T-helper 1 cell treated with Interleukin-12 subunit alpha and Interleukin-12 subunit beta and Interleukin-4 antibody, amounts not matched to agents 30 ng/mL and 1 ng/mL, for 36 hours (primary cell): ENCODE measurements around the gene TCF7L2. TPM values are rescaled to one million over a fixed set of nuclear protein-coding genes. Genes with fewer than 3 reads are reported as not detected.

Source experiments
- intact Hi-C: fragments of 100-400 bp; cut with micrococcal nuclease; formaldehyde crosslinking; loops from one replicate; pipeline ENCODE4 v1.15.1; 2024
- total RNA-seq: library from RNA; stranded (reverse); gene quantifications from 2 replicates; pipeline ENCODE4 v1.2.3, GENCODE V29; 2022

TCF7L2 gene
- total RNA-seq, 1 donor from 2014 or later, result 0.59 TPM

GRCh38 chr10:113020838-113021237 is 70.8 kb downstream of the TCF7L2 start:
- intact Hi-C loops, result no loop called here

- intact Hi-C loops, result no loop called here
Observed at GRCh38 chr10:113021268-113022040, 71.4 kb downstream of the TCF7L2 start.

- intact Hi-C loops, result no loop called here
Observed at GRCh38 chr10:113022265-113022664, 72.2 kb downstream of the TCF7L2 start.

DNA sequence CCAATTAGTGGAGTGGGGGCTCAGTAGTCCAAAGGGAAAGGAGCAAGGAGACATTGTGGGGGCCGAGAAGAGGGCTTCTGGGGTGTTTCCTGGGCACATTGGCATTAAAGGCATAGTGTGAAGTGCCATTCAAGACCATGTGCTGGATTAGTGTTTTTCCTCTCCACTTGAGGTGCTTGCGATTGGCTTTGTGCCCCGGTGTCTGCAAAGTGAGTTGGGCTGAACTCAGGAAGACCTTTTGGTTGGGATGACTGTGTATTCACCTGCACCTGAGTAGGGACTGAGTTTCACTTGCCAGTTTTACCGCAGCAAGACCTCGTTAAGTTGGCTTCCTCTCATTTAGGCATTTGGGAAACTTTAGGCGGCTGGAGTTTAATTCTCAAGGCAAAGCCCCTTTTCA is 73.0 kb downstream of the TCF7L2 start:
- intact Hi-C loops, result no loop called here

DNA sequence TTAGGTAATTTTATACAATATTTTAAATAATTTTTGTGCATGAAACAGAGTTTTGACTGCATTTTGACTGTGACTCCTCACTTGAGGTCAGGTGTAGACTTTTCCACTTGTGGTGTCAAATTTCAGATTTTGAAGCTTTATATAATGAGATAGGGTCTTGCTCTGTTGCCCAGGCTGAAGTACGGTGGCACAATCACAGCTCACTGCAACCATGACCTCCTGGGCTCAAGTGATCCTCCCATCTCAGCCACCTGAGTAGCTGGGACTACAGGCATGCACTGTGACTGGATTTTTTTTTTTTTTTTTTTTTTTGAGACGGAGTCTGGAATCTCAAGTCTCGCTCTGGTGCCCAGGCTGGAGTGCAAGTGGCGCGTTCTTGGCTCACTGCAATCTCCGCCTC is 74.9 kb downstream of the TCF7L2 start:
- intact Hi-C loops, result no loop called here

DNA sequence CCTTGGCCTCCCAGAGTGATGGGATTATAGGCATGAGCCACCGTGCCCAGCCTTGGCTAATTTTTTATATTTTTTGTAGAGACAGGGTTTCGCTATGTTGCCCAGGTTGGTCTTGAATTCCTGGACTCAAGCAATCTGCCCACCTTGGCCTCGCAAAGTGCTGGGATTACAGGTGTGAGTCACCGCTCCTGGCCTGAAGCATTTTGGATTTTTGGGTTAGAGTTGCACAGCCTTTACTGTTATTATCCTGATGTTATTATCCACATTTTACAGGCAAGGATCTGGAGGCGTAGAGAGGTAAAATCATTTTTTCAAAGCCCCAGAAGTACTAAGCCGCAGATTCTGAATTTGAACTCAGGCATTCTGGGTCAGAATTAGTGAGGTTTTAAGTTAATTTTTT is 75.4 kb downstream of the TCF7L2 start:
- intact Hi-C loops, result no loop called here

- intact Hi-C loops, result no loop called here
Observed at GRCh38 chr10:113026679-113027078, 76.6 kb downstream of the TCF7L2 start.

DNA sequence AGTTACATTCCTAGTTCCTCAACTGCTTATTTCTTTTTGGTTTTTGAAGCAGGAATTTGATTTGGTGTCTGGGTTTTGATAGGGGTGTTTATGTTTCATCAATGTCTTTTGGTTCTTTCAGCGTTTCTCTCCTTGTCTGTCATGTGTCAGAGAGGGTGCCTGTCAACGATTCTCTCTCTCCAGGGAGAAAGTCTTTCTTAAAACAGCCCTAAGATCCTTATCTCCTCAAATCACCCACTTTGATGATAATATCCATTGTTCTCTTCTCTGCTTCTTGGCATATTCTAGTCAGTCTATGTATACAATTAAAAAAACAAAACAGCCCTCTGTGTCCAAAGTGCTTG is 77.2 kb downstream of the TCF7L2 start:
- intact Hi-C loops, result no loop called here

- intact Hi-C loops, result no loop called here
Observed at GRCh38 chr10:113027574-113028455, 77.8 kb downstream of the TCF7L2 start.

GRCh38 chr10:113028456-113029440 is 78.7 kb downstream of the TCF7L2 start:
- intact Hi-C loops, result no loop called here

- intact Hi-C loops, result no loop called here
Observed at GRCh38 chr10:113030453-113030852, 80.4 kb downstream of the TCF7L2 start.

GRCh38 chr10:113031147-113031546 is 81.1 kb downstream of the TCF7L2 start:
- intact Hi-C loops, result no loop called here

DNA sequence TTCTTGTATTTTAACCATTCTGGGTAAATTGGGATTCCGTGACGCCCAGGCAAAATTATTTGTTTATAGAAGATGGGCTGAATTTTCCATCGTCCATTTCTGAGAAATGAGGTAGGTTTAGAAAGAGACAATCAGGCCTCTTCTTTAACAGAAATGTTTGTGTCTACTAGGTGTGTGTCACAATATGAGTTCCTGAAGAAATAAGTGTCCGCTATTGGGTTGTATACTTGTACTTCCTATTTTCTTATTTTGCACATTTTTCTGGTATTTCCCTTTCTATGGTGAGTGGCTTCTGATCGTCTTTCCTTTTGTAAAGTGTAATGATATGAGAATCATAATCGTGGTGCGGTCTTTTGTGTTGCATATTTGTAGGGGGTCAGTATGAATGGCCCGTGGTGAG is 83.9 kb downstream of the TCF7L2 start:
- intact Hi-C loops, result no loop called here

GRCh38 chr10:113035732-113036312 is 85.8 kb downstream of the TCF7L2 start:
- intact Hi-C loops, result no loop called here

DNA sequence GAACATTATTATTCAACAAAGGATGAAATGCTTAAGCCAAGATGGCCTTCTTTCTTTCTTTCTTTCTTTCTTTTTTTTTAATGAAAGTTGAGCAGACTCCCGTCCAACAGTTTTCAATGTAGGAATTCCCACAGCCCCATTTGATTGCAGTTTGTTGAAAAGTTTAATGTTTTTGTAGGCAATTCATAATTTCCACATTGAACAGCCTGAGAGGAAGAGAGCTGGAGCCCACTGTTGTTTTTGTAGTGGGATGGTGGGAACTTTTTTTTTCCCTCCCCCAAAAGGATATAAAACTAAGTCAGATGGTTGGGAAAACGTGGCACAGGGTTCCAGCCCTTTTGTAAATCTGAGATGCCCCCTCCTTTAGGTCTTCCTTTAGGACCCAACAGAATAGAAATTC is 86.6 kb downstream of the TCF7L2 start:
- intact Hi-C loops, result no loop called here

GRCh38 chr10:113037218-113037617 is 87.2 kb downstream of the TCF7L2 start:
- intact Hi-C loops, result no loop called here

- intact Hi-C loops, result no loop called here
Observed at GRCh38 chr10:113038183-113038582, 88.1 kb downstream of the TCF7L2 start.

GRCh38 chr10:113038985-113039384 is 88.9 kb downstream of the TCF7L2 start:
- intact Hi-C loops, result no loop called here

GRCh38 chr10:113041324-113041723 is 91.3 kb downstream of the TCF7L2 start:
- intact Hi-C loops, result no loop called here

DNA sequence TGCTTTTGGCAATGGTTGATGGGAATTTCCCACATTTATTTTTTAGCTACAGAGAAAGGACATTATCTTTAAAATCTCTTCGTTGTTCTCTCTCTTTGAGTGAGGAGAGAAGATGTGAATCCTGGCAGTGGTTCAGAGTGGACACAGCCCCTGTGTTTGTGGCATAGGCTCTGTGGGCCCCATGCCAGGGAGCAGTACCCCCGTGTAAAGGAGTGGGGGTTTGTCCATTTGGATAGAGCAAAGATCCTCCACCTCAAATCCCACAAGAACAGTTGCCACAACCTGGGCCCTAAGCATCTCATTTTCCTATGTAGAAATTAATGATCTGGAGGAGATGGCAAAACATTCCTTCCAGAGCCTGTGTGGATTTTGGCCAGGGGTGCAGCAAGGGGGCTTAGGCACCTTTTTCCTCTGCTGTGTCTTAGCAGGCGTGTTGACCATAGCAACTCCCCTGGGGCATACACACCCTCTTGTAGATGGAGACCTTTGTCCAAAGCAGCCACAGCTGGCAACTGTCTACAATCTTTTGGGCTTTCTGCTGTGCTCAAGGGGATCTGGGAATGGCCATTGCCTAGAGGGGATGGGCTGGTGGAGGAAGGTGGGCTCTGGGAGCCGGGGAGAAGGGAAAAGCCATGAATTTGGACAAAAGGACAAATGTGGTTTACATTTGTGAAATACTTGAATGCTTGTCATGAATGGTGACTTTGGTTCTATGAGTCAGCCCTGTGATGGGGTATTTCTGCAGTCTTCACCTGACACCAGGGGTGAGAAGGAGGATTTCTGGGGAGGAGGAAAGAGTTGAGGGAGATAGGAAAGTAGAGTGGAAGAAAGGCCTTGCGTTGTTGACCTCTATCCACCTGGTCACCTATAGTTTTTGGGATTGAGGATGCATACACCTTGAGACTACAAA is 92.0 kb downstream of the TCF7L2 start:
- intact Hi-C loops, result no loop called here
